Upper lobe of left lung (tissue), 6 donors: ENCODE data around the gene ARHGAP26. TPM values are rescaled to one million over a fixed set of nuclear protein-coding genes. Genes with fewer than 3 reads are reported as not detected.
A peak's percentile ranks its signal among the peaks of the same experiment; 100 is the strongest.

Source experiments
- ATAC-seq, 2 donors: fragments of 200-7000 bp; cut with Tn5 transposase; one replicate each; pipeline ENCODE4 v1.9.1; 2022; ENCODE audit warnings: mild to moderate bottlenecking in 2 of 2, moderate library complexity in 2 of 2; ENCODE audit not compliant: low FRiP score in 2 of 2
- DNase-seq, 2 donors: peaks; one replicate each; pipeline ENCODE4 v3.0.0-alpha.2; 2019 to 2020
- H3K27ac ChIP-seq, 4 donors: fragments of 200-600 bp; sonication (generic); one replicate each; pipeline ENCODE4 v1.5.1; 2016 to 2019
- H3K27me3 ChIP-seq, 4 donors: fragments of 200-600 bp; sonication (generic); one replicate each; pipeline ENCODE4 v1.5.1; 2017 to 2019
- H3K36me3 ChIP-seq, 4 donors: fragments of 200-600 bp; sonication (generic); one replicate each; pipeline ENCODE4 v1.5.1; 2016 to 2019
- H3K4me1 ChIP-seq, 4 donors: fragments of 200-600 bp; sonication (generic); one replicate each; pipeline ENCODE4 v1.5.1; 2018 to 2019
- H3K4me3 ChIP-seq, 4 donors: fragments of 200-600 bp; sonication (generic); one replicate each; pipeline ENCODE4 v1.5.1; 2017 to 2019; ENCODE audit warnings: mild to moderate bottlenecking in 2 of 4, moderate library complexity in 1 of 4
- H3K9me3 ChIP-seq, 4 donors: fragments of 200-600 bp; sonication (generic); one replicate each; pipeline ENCODE4 v1.5.1; 2018 to 2019
- CTCF ChIP-seq, 6 experiments: fragments of 450-650 bp in 4 of 6; fragments of 200-600 bp in 2 of 6; sonication (generic) in 2 of 6; IDR thresholded peaks; one replicate each; pipeline ENCODE4 v1.5.1; 2016 to 2019; ENCODE audit warnings: antibody characterized with exemption in 6 of 6
- EP300 ChIP-seq, 4 donors: sonication (generic); formaldehyde crosslinking; IDR thresholded peaks; one replicate each; pipeline ENCODE4 v1.5.1; 2017; ENCODE audit warnings: antibody characterized with exemption in 4 of 4, control low read depth in 2 of 4
- POLR2A ChIP-seq, 4 donors: fragments of 450-650 bp; IDR thresholded peaks; one replicate each; pipeline ENCODE4 v1.5.1; 2016 to 2017; ENCODE audit warnings: antibody characterized with exemption in 4 of 4, mild to moderate bottlenecking in 2 of 4
- POLR2AphosphoS5 ChIP-seq, 2 donors: sonication (generic); formaldehyde crosslinking; IDR thresholded peaks; one replicate each; pipeline ENCODE4 v1.5.1; 2017; ENCODE audit warnings: antibody characterized with exemption in 2 of 2
- WGBS, 2 donors: methylation state at CpG; one replicate each; pipeline ENCODE4 v1.1.5; 2017 to 2018; 5-methylcytosine and 5-hydroxymethylcytosine counted together
- total RNA-seq, 6 donors: library from RNA; depleted of rRNA in 4 of 6; stranded (reverse); fragments of >200 nt in 4 of 6; gene quantifications; one replicate each; pipeline versions ENCODE4 v1.1.0 to v1.2.1, GENCODE V29; 2016 to 2021
- donor health status: DM: no; HTN: no; CAD: no; lungs with moderate emphysema.
- donor health status: DM: no; HTN: yes; CAD: no; lungs with severe emphysema.

ARHGAP26 gene
- total RNA-seq, 6 donors from 2014 or later: 34.9 to 90.1 (median 38.9) TPM

- peaks cover 0 to 15% (median 0%) of the 10 kb centered on the region in 4 donors for H3K4me1 ChIP-seq
- no peak overlapping the region for H3K27ac ChIP-seq
- H3K4me3 ChIP-seq: no peak overlapping the region
- H3K36me3 ChIP-seq: peaks cover 0 to 20% (median 0%) of the 10 kb centered on the region in 4 donors
- DNase-seq (no peak), ATAC-seq (no peak)
- no peaks in the 10 kb centered on the region for H3K9me3 ChIP-seq
- WGBS, 2 donors: 96 to 100% methylated on average over 2 of the region's 2 CpGs
- TF ChIP-seq POLR2AphosphoS5 (IDR thresholded peaks at IDR 0.05) (no peak), CTCF (IDR thresholded peaks at IDR 0.05) (no peak), POLR2A (IDR thresholded peaks at IDR 0.05) (no peak), EP300 (IDR thresholded peaks at IDR 0.05) (no peak)
- H3K27me3 ChIP-seq: no peaks in the 10 kb centered on the region
Observed at GRCh38 chr5:142894315-142894714, 124.1 kb downstream of the ARHGAP26 start.

- WGBS, 2 donors: 96 to 100% methylated on average over 1 of the region's 1 CpG
- no peaks in the 10 kb centered on the region for H3K9me3 ChIP-seq
- DNase-seq (no peak), ATAC-seq (no peak)
- no peak for TF ChIP-seq POLR2AphosphoS5 (IDR thresholded peaks at IDR 0.05)
- no peak for TF ChIP-seq POLR2A (IDR thresholded peaks at IDR 0.05)
- no peak for TF ChIP-seq EP300 (IDR thresholded peaks at IDR 0.05)
- no peak for TF ChIP-seq CTCF (IDR thresholded peaks at IDR 0.05)
- H3K27me3 ChIP-seq: no peaks in the 10 kb centered on the region
- no peak overlapping the region for H3K27ac ChIP-seq
- peaks cover 0 to 15% (median 0%) of the 10 kb centered on the region in 4 donors for H3K4me1 ChIP-seq
- H3K36me3 ChIP-seq: peaks cover 0 to 20% (median 0%) of the 10 kb centered on the region in 4 donors
- no peak overlapping the region for H3K4me3 ChIP-seq
Observed at GRCh38 chr5:142894749-142895148, 124.6 kb downstream of the ARHGAP26 start.

DNA sequence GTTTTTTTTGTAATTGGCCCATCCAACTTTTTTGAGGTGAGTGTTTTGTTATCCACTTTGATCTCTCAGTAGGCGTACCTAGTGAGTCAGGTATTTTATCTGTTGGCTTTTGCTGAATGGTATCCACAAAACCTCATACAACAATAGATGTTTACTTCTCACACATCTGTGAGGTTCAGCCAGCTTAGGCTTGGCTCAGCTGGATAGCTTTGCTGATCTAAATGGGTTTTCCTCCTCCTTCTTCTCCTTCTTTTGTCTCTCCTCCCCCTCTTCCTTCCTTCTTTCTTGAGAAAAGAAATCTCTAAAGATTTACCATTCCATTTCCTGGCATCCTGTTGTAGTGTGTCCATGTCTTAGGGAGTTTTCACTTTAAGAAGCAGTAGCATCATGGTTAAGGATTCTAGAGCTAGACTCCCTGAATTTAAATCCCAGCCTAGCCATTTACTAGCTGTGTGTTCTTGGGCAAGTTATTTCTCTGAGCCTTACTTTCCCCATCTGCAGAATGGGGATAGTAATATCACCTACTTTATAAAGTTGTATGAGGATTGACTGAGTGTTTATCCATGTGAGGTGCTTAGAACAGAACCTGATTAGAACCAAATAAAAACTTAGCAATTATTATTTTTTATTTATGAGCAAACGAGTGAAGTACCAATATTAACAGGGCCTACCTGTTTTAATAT is 126.3 kb downstream of the ARHGAP26 start:
- no peak for ATAC-seq

DNA sequence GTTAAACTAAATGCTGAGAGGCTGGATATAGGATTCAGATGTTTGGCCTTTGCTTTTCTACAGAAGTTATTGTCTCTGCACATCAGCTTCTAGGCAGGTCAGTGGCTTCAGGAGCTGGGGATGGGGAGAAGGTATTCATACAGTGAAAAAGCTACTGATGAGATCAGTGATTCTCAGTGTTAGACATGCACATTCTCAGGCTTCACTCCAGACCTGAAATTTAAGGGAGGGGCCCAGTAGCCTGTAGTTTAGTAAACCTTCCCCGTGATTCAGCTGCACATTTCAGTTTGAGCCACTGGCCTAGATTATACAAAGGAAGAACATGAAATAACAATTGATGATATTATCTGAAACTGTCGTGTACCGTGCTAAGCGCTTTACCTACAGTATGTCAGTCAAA is 127.2 kb downstream of the ARHGAP26 start:
- no peaks in the 10 kb centered on the region for H3K9me3 ChIP-seq
- peaks cover 0 to 20% (median 0%) of the 10 kb centered on the region in 4 donors for H3K36me3 ChIP-seq
- no peak overlapping the region for H3K4me3 ChIP-seq
- DNase-seq: no peak
- WGBS, 2 donors: 44 to 63% methylated on average over 4 of the region's 4 CpGs
- peaks cover 8 to 25% (median 15%) of the 10 kb centered on the region in 4 donors for H3K4me1 ChIP-seq
- H3K27me3 ChIP-seq: no peaks in the 10 kb centered on the region
- H3K27ac ChIP-seq: no peak overlapping the region
- no peak for TF ChIP-seq EP300 (IDR thresholded peaks at IDR 0.05)
- no peak for TF ChIP-seq POLR2A (IDR thresholded peaks at IDR 0.05)
- no peak for TF ChIP-seq POLR2AphosphoS5 (IDR thresholded peaks at IDR 0.05)
- TF ChIP-seq CTCF (IDR thresholded peaks at IDR 0.05): no peak
- ATAC-seq: no peak

More for the DNA sequence above, 126.3 kb downstream of the ARHGAP26 start:
- Histone ChIP-seq H3K36me3 (peaks cover 0 to 20% (median 0%) of the 10 kb centered on the region in 4 donors), H3K9me3 (no peaks in the 10 kb centered on the region), H3K4me1 (peaks cover 2 to 16% (median 7%) of the 10 kb centered on the region in 4 donors), H3K27ac (no peak overlapping the region), H3K4me3 (no peak overlapping the region), H3K27me3 (no peaks in the 10 kb centered on the region)
- WGBS, 2 donors: 64 to 79% methylated on average over 2 of the region's 2 CpGs
- no peak for TF ChIP-seq POLR2A (IDR thresholded peaks at IDR 0.05)
- no peak for TF ChIP-seq CTCF (IDR thresholded peaks at IDR 0.05)
- no peak for TF ChIP-seq POLR2AphosphoS5 (IDR thresholded peaks at IDR 0.05)
- no peak for TF ChIP-seq EP300 (IDR thresholded peaks at IDR 0.05)
- DNase-seq: no peak

DNA sequence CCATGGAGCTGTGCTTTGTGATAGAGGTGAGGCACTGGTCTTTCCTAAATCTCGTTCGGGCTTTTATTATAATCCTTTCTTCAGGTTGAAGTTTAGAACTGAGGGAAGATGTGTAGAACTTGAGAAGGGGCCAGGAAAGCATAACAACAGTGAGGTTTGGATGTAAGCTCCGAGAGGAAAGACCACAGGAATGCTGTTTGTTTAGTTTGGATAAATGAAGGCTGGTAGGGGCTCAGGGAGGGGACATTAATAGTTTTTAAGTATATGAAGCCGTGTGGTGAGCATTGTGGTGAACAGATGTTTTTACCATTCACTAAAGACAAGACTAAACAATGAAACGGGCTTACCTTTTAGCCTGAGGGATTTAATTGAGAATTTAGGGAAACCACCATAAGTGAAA is 130.8 kb downstream of the ARHGAP26 start:
- ATAC-seq: no peak
- 66 to 70% methylated on average over 5 of the region's 5 CpGs for WGBS, 2 donors
- Histone ChIP-seq H3K4me3 (no peak overlapping the region), H3K9me3 (no peaks in the 10 kb centered on the region), H3K4me1 (peaks cover 14 to 28% (median 26%) of the 10 kb centered on the region in 4 donors), H3K36me3 (peaks cover 10 to 35% (median 14%) of the 10 kb centered on the region in 4 donors), H3K27ac (peak overlapping the region in 1 of 4 donors; percentile 58), H3K27me3 (no peaks in the 10 kb centered on the region)
- TF ChIP-seq CTCF (IDR thresholded peaks at IDR 0.05) (no peak), POLR2AphosphoS5 (IDR thresholded peaks at IDR 0.05) (no peak), EP300 (IDR thresholded peaks at IDR 0.05) (no peak)
- DNase-seq: no peak
